Loucy (cell line): Measurements from ENCODE around the gene TMEM87B.

ENCODE experiments used
- H2AFZ ChIP-seq: fragments of 200-600 bp; sonication (generic); 2 replicates; pipeline ENCODE4 v1.6.0; 2016; ENCODE audit warnings: antibody characterized with exemption, mild to moderate bottlenecking, low read length, moderate library complexity
- H3F3A ChIP-seq: fragments of 200-600 bp; 2 replicates; pipeline ENCODE4 v1.6.0; 2016; ENCODE audit warnings: antibody characterized with exemption, low read depth, mild to moderate bottlenecking
- H3K27me3 ChIP-seq: fragments of 200-600 bp; sonication (generic); 2 replicates; pipeline ENCODE4 v1.6.1; 2014; ENCODE audit warnings: low read length, mild to moderate bottlenecking; ENCODE audit not compliant: insufficient read depth, poor library complexity, severe bottlenecking
- H3K36me3 ChIP-seq: fragments of 200-600 bp; sonication (generic); 2 replicates; pipeline ENCODE4 v1.6.1; 2016; ENCODE audit warnings: low read length; ENCODE audit not compliant: insufficient read depth
- H3K4me1 ChIP-seq: fragments of 200-600 bp; sonication (generic); 2 replicates; pipeline ENCODE4 v1.5.1; 2014; ENCODE audit warnings: low read length, mild to moderate bottlenecking; ENCODE audit not compliant: insufficient read depth, poor library complexity, severe bottlenecking
- H3K4me2 ChIP-seq: fragments of 200-600 bp; sonication (generic); 2 replicates; pipeline ENCODE4 v1.6.0; 2014; ENCODE audit warnings: antibody characterized with exemption, low read length, low read depth, mild to moderate bottlenecking; ENCODE audit not compliant: poor library complexity, severe bottlenecking
- H3K4me3 ChIP-seq: fragments of 200-600 bp; sonication (generic); 2 replicates; pipeline ENCODE4 v1.5.1; 2014; ENCODE audit warnings: low read length, mild to moderate bottlenecking, mixed read lengths; ENCODE audit not compliant: poor library complexity, severe bottlenecking
- H3K79me2 ChIP-seq: fragments of 200-600 bp; sonication (generic); 2 replicates; pipeline ENCODE4 v1.6.1; 2014; ENCODE audit warnings: low read length; ENCODE audit not compliant: insufficient read depth
- H3K9ac ChIP-seq: fragments of 200-600 bp; sonication (generic); 2 replicates; pipeline ENCODE4 v1.6.0; 2014; ENCODE audit warnings: mild to moderate bottlenecking, low read depth, low read length, moderate library complexity; ENCODE audit not compliant: poor library complexity, severe bottlenecking
- H3K9me2 ChIP-seq: fragments of 200-600 bp; sonication (generic); replicated peaks from 2 replicates; pipeline ENCODE4 v1.6.1; 2016; ENCODE audit warnings: low read depth, low read length, mixed read lengths
- H3K9me3 ChIP-seq: fragments of 200-600 bp; sonication (generic); 2 replicates; pipeline ENCODE4 v1.6.1; 2014; ENCODE audit warnings: mild to moderate bottlenecking, antibody characterized with exemption, low read length, low read depth; ENCODE audit not compliant: insufficient read depth
- H4K20me1 ChIP-seq: fragments of 200-600 bp; sonication (generic); 2 replicates; pipeline ENCODE4 v1.6.0; 2014; ENCODE audit warnings: antibody characterized with exemption, low read length, mild to moderate bottlenecking; ENCODE audit not compliant: insufficient read depth, poor library complexity, severe bottlenecking
- EZH2phosphoT487 ChIP-seq: fragments of 200-600 bp; IDR thresholded peaks from 2 replicates; pipeline ENCODE4 v1.6.1; 2018; ENCODE audit warnings: antibody characterized with exemption, mild to moderate bottlenecking, moderate library complexity, borderline replicate concordance
- TF ChIP-seq, protein P1 (sequence below): fragments of 200-600 bp; sonication (generic); conservative IDR thresholded peaks from 2 replicates; pipeline ENCODE4 v1.5.1; 2014; ENCODE audit warnings: mild to moderate bottlenecking, antibody characterized with exemption, low read length

The TMEM87B gene

GRCh38 chr2:112059671-112060070, 4.6 kb downstream of the TMEM87B start:
- H3K4me3 ChIP-seq, result no peak overlapping the region
- no peaks in the 10 kb centered on the region for H3K9me2 ChIP-seq
- H3K4me1 ChIP-seq, result peaks cover 21% of the 10 kb centered on the region
- peaks cover 31% of the 10 kb centered on the region for H3K79me2 ChIP-seq
- TF ChIP-seq, protein P1, sequence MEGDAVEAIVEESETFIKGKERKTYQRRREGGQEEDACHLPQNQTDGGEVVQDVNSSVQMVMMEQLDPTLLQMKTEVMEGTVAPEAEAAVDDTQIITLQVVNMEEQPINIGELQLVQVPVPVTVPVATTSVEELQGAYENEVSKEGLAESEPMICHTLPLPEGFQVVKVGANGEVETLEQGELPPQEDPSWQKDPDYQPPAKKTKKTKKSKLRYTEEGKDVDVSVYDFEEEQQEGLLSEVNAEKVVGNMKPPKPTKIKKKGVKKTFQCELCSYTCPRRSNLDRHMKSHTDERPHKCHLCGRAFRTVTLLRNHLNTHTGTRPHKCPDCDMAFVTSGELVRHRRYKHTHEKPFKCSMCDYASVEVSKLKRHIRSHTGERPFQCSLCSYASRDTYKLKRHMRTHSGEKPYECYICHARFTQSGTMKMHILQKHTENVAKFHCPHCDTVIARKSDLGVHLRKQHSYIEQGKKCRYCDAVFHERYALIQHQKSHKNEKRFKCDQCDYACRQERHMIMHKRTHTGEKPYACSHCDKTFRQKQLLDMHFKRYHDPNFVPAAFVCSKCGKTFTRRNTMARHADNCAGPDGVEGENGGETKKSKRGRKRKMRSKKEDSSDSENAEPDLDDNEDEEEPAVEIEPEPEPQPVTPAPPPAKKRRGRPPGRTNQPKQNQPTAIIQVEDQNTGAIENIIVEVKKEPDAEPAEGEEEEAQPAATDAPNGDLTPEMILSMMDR, result no peak
- TF ChIP-seq EZH2phosphoT487, result no peak
- peaks cover 12% of the 10 kb centered on the region for H4K20me1 ChIP-seq
- no peaks in the 10 kb centered on the region for H3F3A ChIP-seq
- no peaks in the 10 kb centered on the region for H3K9me3 ChIP-seq
- peaks cover 4% of the 10 kb centered on the region; the same call in 1 of the 2 replicates for H3K36me3 ChIP-seq
- no peak overlapping the region for H3K9ac ChIP-seq
- H3K4me2 ChIP-seq, result no peak overlapping the region
- no peaks in the 10 kb centered on the region for H3K27me3 ChIP-seq
- H2AFZ ChIP-seq, result no peak overlapping the region

DNA sequence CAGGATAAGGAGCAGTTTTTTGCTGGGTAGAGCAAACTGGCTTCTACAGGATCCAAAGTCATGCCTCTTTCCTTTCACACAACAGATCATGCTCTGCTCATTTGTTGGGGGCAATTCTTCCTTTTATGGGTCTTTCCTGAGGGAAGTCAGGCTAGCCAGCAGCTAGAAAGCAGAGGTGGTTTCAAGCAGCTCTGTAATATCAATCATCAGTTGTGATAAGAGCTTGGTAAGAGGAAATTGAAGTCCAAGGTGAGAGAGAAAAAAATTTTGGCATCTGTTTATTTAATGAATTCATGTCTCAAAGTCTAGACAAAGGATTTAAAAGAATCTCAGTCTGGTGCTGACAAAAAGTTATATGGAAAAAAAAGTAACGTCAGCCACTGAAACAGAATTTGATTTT, 6.2 kb downstream of the TMEM87B start:
- peaks cover 11% of the 10 kb centered on the region for H4K20me1 ChIP-seq
- no peaks in the 10 kb centered on the region for H3F3A ChIP-seq
- no peak overlapping the region for H3K4me3 ChIP-seq
- H3K27me3 ChIP-seq, result no peaks in the 10 kb centered on the region
- H3K36me3 ChIP-seq, result peaks cover 8% of the 10 kb centered on the region; the same call in 1 of the 2 replicates
- no peak overlapping the region for H2AFZ ChIP-seq
- H3K79me2 ChIP-seq, result peaks cover 24% of the 10 kb centered on the region
- no peaks in the 10 kb centered on the region for H3K9me3 ChIP-seq
- no peak overlapping the region for H3K9ac ChIP-seq
- H3K9me2 ChIP-seq, result no peaks in the 10 kb centered on the region
- peaks cover 21% of the 10 kb centered on the region for H3K4me1 ChIP-seq
- H3K4me2 ChIP-seq, result no peak overlapping the region
- TF ChIP-seq, protein P1, result no peak
- no peak for TF ChIP-seq EZH2phosphoT487

GRCh38 chr2:112061840-112062239, 6.8 kb downstream of the TMEM87B start:
- H3K9me2 ChIP-seq, result no peaks in the 10 kb centered on the region
- peaks cover 6% of the 10 kb centered on the region for H4K20me1 ChIP-seq
- peaks cover 19% of the 10 kb centered on the region for H3K79me2 ChIP-seq
- H3F3A ChIP-seq, result no peaks in the 10 kb centered on the region
- peaks cover 17% of the 10 kb centered on the region for H3K4me1 ChIP-seq
- H2AFZ ChIP-seq, result no peak overlapping the region
- no peak overlapping the region for H3K9ac ChIP-seq
- H3K4me2 ChIP-seq, result no peak overlapping the region
- no peak overlapping the region for H3K4me3 ChIP-seq
- H3K27me3 ChIP-seq, result no peaks in the 10 kb centered on the region
- H3K36me3 ChIP-seq, result peaks cover 9% of the 10 kb centered on the region; the same call in 1 of the 2 replicates
- TF ChIP-seq, protein P1, result no peak
- no peak for TF ChIP-seq EZH2phosphoT487
- no peaks in the 10 kb centered on the region for H3K9me3 ChIP-seq
